ENCODE measurements around the gene MSANTD2.

Gene MSANTD2

GRCh38 chr11:124740277-124740882 is 59.8 kb downstream of the MSANTD2 start:
- H3K27ac ChIP-seq (ENCODE audit: low read length, poor library complexity, severe bottlenecking), result no peak overlapping the region
- no peak overlapping the region for H2BK12ac ChIP-seq (ENCODE audit: low read length in 2 of 2)
- 7% methylated on average over 33 of the region's 37 CpGs for WGBS
- peak overlapping the region; percentile 82 for H3K4me2 ChIP-seq (ENCODE audit: low read length, poor library complexity, severe bottlenecking)
- peaks cover 2% of the 10 kb centered on the region for H3K9me3 ChIP-seq (ENCODE audit: control insufficient read depth, low read length)
- H3K36me3 ChIP-seq (ENCODE audit: control insufficient read depth in 1 of 2, insufficient read depth in 2 of 2, low read depth in 1 of 2, low read length in 2 of 2), result no peaks in the 10 kb centered on the region
- H2BK15ac ChIP-seq (ENCODE audit: low read depth, poor library complexity, severe bottlenecking), result no peak overlapping the region
- H4K8ac ChIP-seq (ENCODE audit: low read length), result no peak overlapping the region
- no peak overlapping the region for H2BK5ac ChIP-seq (ENCODE audit: low read depth, low read length, poor library complexity, severe bottlenecking)
- no peak overlapping the region for H3K14ac ChIP-seq (ENCODE audit: low read length in 2 of 2)
- peaks cover 16% of the 10 kb centered on the region for H3K4me1 ChIP-seq (ENCODE audit: control insufficient read depth, insufficient read depth, low read depth, low read length)
- no peak overlapping the region for H2BK120ac ChIP-seq (ENCODE audit: low read depth, low read length)
- peaks cover 95 to 96% of the 10 kb centered on the region in 2 experiments for H3K27me3 ChIP-seq (ENCODE audit: control insufficient read depth in 1 of 2, insufficient read depth in 1 of 2, low read length in 2 of 2)
- no peak overlapping the region for H3K18ac ChIP-seq (ENCODE audit: low read depth in 1 of 2, low read length in 2 of 2)
- no peak for DNase-seq
- H3K4ac ChIP-seq (ENCODE audit: low read depth in 1 of 2, low read length in 2 of 2), result no peak overlapping the region
- no peaks in the 10 kb centered on the region for H3K79me1 ChIP-seq (replicated peaks; ENCODE audit: low read length, poor library complexity, severe bottlenecking)
- peak overlapping the region; percentile 38 to 70 for H3K4me3 ChIP-seq (ENCODE audit: insufficient read depth in 1 of 2, low read depth in 1 of 2, low read length in 2 of 2)
- no peak overlapping the region for H2AK5ac ChIP-seq (ENCODE audit: low read length, severe bottlenecking)
- peak overlapping the region in 1 of 2 experiments; percentile 6 for H3K23ac ChIP-seq (ENCODE audit: low read length in 2 of 2)
- no peak overlapping the region for H4K91ac ChIP-seq (ENCODE audit: low read length)
- H2AFZ ChIP-seq (ENCODE audit: low read depth, low read length), result peak overlapping the region; percentile 32
- no peak overlapping the region for H3K9ac ChIP-seq (ENCODE audit: low read length)

GRCh38 chr11:124739479-124740276 is 60.5 kb downstream of the MSANTD2 start, which contains the start of gene NRGN:
Gene NRGN (plus strand): TSS chr11:124739942. CDS start chr11:124740085, 143 bp downstream.
- Histone ChIP-seq H2BK5ac (ENCODE audit: low read depth, low read length, poor library complexity, severe bottlenecking) (no peak within 1 kb of the TSS), H3K23ac (ENCODE audit: low read length in 2 of 2) (peak within 1 kb of the TSS in 1 of 2 experiments; percentile 32), H4K8ac (ENCODE audit: low read length) (no peak within 1 kb of the TSS), H3K9me3 (ENCODE audit: control insufficient read depth, low read length) (peaks cover 2% of the 10 kb centered on the region), H4K91ac (ENCODE audit: low read length) (no peak within 1 kb of the TSS), H2BK120ac (ENCODE audit: low read depth, low read length) (no peak within 1 kb of the TSS), H3K9ac (ENCODE audit: low read length) (peak within 1 kb of the TSS; percentile 36), H2AFZ (ENCODE audit: low read depth, low read length) (peak within 1 kb of the TSS; percentile 32), H3K36me3 (ENCODE audit: control insufficient read depth in 1 of 2, insufficient read depth in 2 of 2, low read depth in 1 of 2, low read length in 2 of 2) (no peaks in the 10 kb centered on the region), H3K4ac (ENCODE audit: low read depth in 1 of 2, low read length in 2 of 2) (no peak within 1 kb of the TSS), H3K14ac (ENCODE audit: low read length in 2 of 2) (no peak within 1 kb of the TSS), H3K18ac (ENCODE audit: low read depth in 1 of 2, low read length in 2 of 2) (no peak within 1 kb of the TSS), H3K79me1 (replicated peaks; ENCODE audit: low read length, poor library complexity, severe bottlenecking) (no peaks in the 10 kb centered on the region), H3K4me3 (ENCODE audit: insufficient read depth in 1 of 2, low read depth in 1 of 2, low read length in 2 of 2) (peak within 1 kb of the TSS; percentile 38 to 74), H3K4me1 (ENCODE audit: control insufficient read depth, insufficient read depth, low read depth, low read length) (peaks cover 12% of the 10 kb centered on the region), H2BK12ac (ENCODE audit: low read length in 2 of 2) (no peak within 1 kb of the TSS), H2BK15ac (ENCODE audit: low read depth, poor library complexity, severe bottlenecking) (no peak within 1 kb of the TSS), H3K27ac (ENCODE audit: low read length, poor library complexity, severe bottlenecking) (no peak within 1 kb of the TSS), H3K27me3 (ENCODE audit: control insufficient read depth in 1 of 2, insufficient read depth in 1 of 2, low read length in 2 of 2) (peaks cover 95 to 96% of the 10 kb centered on the region in 2 experiments), H3K4me2 (ENCODE audit: low read length, poor library complexity, severe bottlenecking) (peak within 1 kb of the TSS; percentile 82), H2AK5ac (ENCODE audit: low read length, severe bottlenecking) (no peak within 1 kb of the TSS)
- WGBS, result under 1% methylated on average over 43 of the region's 59 CpGs
- DNase-seq, result peak; percentile 87

GRCh38 chr11:124738713-124739478 is 61.3 kb downstream of the MSANTD2 start:
- Histone ChIP-seq H4K91ac (ENCODE audit: low read length) (no peak overlapping the region), H3K4me3 (ENCODE audit: insufficient read depth in 1 of 2, low read depth in 1 of 2, low read length in 2 of 2) (peak overlapping the region in 1 of 2 experiments; percentile 74), H3K4me2 (ENCODE audit: low read length, poor library complexity, severe bottlenecking) (peak overlapping the region; percentile 82), H2BK15ac (ENCODE audit: low read depth, poor library complexity, severe bottlenecking) (no peak overlapping the region), H3K23ac (ENCODE audit: low read length in 2 of 2) (peak overlapping the region in 1 of 2 experiments; percentile 32), H3K14ac (ENCODE audit: low read length in 2 of 2) (no peak overlapping the region), H3K79me1 (replicated peaks; ENCODE audit: low read length, poor library complexity, severe bottlenecking) (no peaks in the 10 kb centered on the region), H2BK120ac (ENCODE audit: low read depth, low read length) (no peak overlapping the region), H3K18ac (ENCODE audit: low read depth in 1 of 2, low read length in 2 of 2) (no peak overlapping the region), H2AK5ac (ENCODE audit: low read length, severe bottlenecking) (no peak overlapping the region), H2BK5ac (ENCODE audit: low read depth, low read length, poor library complexity, severe bottlenecking) (no peak overlapping the region), H3K4me1 (ENCODE audit: control insufficient read depth, insufficient read depth, low read depth, low read length) (peaks cover 12% of the 10 kb centered on the region), H3K4ac (ENCODE audit: low read depth in 1 of 2, low read length in 2 of 2) (no peak overlapping the region), H2AFZ (ENCODE audit: low read depth, low read length) (no peak overlapping the region), H4K8ac (ENCODE audit: low read length) (no peak overlapping the region), H3K36me3 (ENCODE audit: control insufficient read depth in 1 of 2, insufficient read depth in 2 of 2, low read depth in 1 of 2, low read length in 2 of 2) (no peaks in the 10 kb centered on the region), H3K9me3 (ENCODE audit: control insufficient read depth, low read length) (peaks cover 2% of the 10 kb centered on the region), H3K27ac (ENCODE audit: low read length, poor library complexity, severe bottlenecking) (no peak overlapping the region), H3K9ac (ENCODE audit: low read length) (no peak overlapping the region), H3K27me3 (ENCODE audit: control insufficient read depth in 1 of 2, insufficient read depth in 1 of 2, low read length in 2 of 2) (peaks cover 95 to 96% of the 10 kb centered on the region in 2 experiments), H2BK12ac (ENCODE audit: low read length in 2 of 2) (no peak overlapping the region)
- 44% methylated on average over 18 of the region's 21 CpGs for WGBS
- DNase-seq, result no peak

Measured in mesenchymal stem cell (in vitro differentiated cells and primary cell).